Neuronal stem cell (in vitro differentiated cells): ENCODE measurements around the gene UBE4A.

Experiments
- DNase-seq: peaks from one replicate; pipeline ENCODE4 v3.0.0-alpha.2; 2013; ENCODE audit warnings: low spot score
- H2AFZ ChIP-seq: one replicate; pipeline ENCODE4 v1.6.1; 2013; ENCODE audit warnings: mild to moderate bottlenecking, low read length, inconsistent platforms
- H2AK5ac ChIP-seq: 2 replicates; pipeline ENCODE4 v1.6.1; 2013; ENCODE audit warnings: low read depth, mild to moderate bottlenecking, inconsistent platforms, low read length, moderate library complexity, mixed read lengths
- H2BK120ac ChIP-seq: 2 replicates; pipeline ENCODE4 v1.6.1; 2013; ENCODE audit warnings: low read depth, mild to moderate bottlenecking, inconsistent platforms, low read length, moderate library complexity, mixed read lengths
- H2BK12ac ChIP-seq: one replicate; pipeline ENCODE4 v1.6.1; 2013; ENCODE audit warnings: low read length, inconsistent platforms
- H2BK15ac ChIP-seq: 2 replicates; pipeline ENCODE4 v1.6.1; 2013; ENCODE audit warnings: mild to moderate bottlenecking, low read length, inconsistent platforms, mixed read lengths
- H2BK5ac ChIP-seq: one replicate; pipeline ENCODE4 v1.6.1; 2013; ENCODE audit warnings: inconsistent platforms, mild to moderate bottlenecking, low read length, moderate library complexity
- H3K14ac ChIP-seq: one replicate; pipeline ENCODE4 v1.6.1; 2013; ENCODE audit warnings: low read length, inconsistent platforms
- H3K18ac ChIP-seq: 2 replicates; pipeline ENCODE4 v1.6.1; 2013; ENCODE audit warnings: low read length, inconsistent platforms
- H3K23ac ChIP-seq: 2 replicates; pipeline ENCODE4 v1.6.1; 2013; ENCODE audit warnings: low read depth, mild to moderate bottlenecking, mixed read lengths, low read length, inconsistent platforms; ENCODE audit not compliant: poor library complexity
- H3K27ac ChIP-seq: replicated peaks from 3 replicates; pipeline ENCODE4 v1.5.1; 2013; ENCODE audit warnings: low read length, inconsistent platforms
- H3K27me3 ChIP-seq, 3 experiments: 2 replicates each; pipeline ENCODE4 v1.6.1; 2013; ENCODE audit warnings: low read length in 3 of 3, mild to moderate bottlenecking in 2 of 3, inconsistent platforms in 1 of 3, low read depth in 1 of 3, mixed read lengths in 1 of 3, moderate library complexity in 1 of 3; ENCODE audit not compliant: control insufficient read depth in 3 of 3, insufficient read depth in 3 of 3
- H3K36me3 ChIP-seq, 2 donors: replicated peaks in 1 of 2; 2 replicates each; pipeline ENCODE4 v1.6.1; 2013; ENCODE audit warnings: low read length in 2 of 2; ENCODE audit not compliant: control insufficient read depth in 2 of 2, insufficient read depth in 2 of 2
- H3K4ac ChIP-seq: 2 replicates; pipeline ENCODE4 v1.6.1; 2013; ENCODE audit warnings: inconsistent platforms, mild to moderate bottlenecking, low read length, moderate library complexity
- H3K4me1 ChIP-seq, 2 donors: 1 replicate in 1 of 2; 2 replicates in 1 of 2; pipeline ENCODE4 v1.6.1; 2013; ENCODE audit warnings: low read length in 2 of 2, low read depth in 1 of 2; ENCODE audit not compliant: control insufficient read depth in 2 of 2, insufficient read depth in 1 of 2
- H3K4me2 ChIP-seq: one replicate; pipeline ENCODE4 v1.6.1; 2013; ENCODE audit warnings: mild to moderate bottlenecking, low read length, inconsistent platforms; ENCODE audit not compliant: insufficient read depth, poor library complexity, severe bottlenecking
- H3K4me3 ChIP-seq, 2 donors: 2 replicates each; pipeline ENCODE4 v1.5.1; 2013; ENCODE audit warnings: low read length in 2 of 2, mild to moderate bottlenecking in 2 of 2, inconsistent platforms in 1 of 2, moderate library complexity in 1 of 2
- H3K79me1 ChIP-seq: one replicate; pipeline ENCODE4 v1.6.1; 2013; ENCODE audit warnings: low read depth, mild to moderate bottlenecking, inconsistent platforms, low read length, moderate library complexity
- H3K9ac ChIP-seq: one replicate; pipeline ENCODE4 v1.6.1; 2013; ENCODE audit warnings: mild to moderate bottlenecking, low read depth, low read length, inconsistent platforms; ENCODE audit not compliant: poor library complexity
- H3K9me3 ChIP-seq, 2 donors: replicated peaks in 1 of 2; 2 replicates each; pipeline versions ENCODE3 to v1.6.1; 2013; ENCODE audit warnings: low read length in 2 of 2, mild to moderate bottlenecking in 2 of 2, inconsistent platforms in 1 of 2, low read depth in 1 of 2, mixed read lengths in 1 of 2, moderate library complexity in 1 of 2; ENCODE audit not compliant: control insufficient read depth in 2 of 2, insufficient read depth in 1 of 2
- H4K8ac ChIP-seq: one replicate; pipeline ENCODE4 v1.6.1; 2013; ENCODE audit warnings: low read depth, mild to moderate bottlenecking, inconsistent platforms, low read length, moderate library complexity
- H4K91ac ChIP-seq: one replicate; pipeline ENCODE4 v1.6.1; 2013; ENCODE audit warnings: low read length, low read depth, mild to moderate bottlenecking, inconsistent platforms; ENCODE audit not compliant: poor library complexity
- WGBS, 2 donors: extraction: QIAGEN DNeasy Blood & Tissue Kit; methylation state at CpG; one replicate each; pipeline ENCODE4 v1.1.7; 2013; ENCODE audit warnings: missing lambda C conversion rate in 2 of 2, mixed read lengths in 1 of 2; ENCODE audit not compliant: insufficient read length in 2 of 2, insufficient replicate concordance in 1 of 2; ENCODE audit errors: extremely low coverage in 2 of 2; 5-methylcytosine and 5-hydroxymethylcytosine counted together

UBE4A gene

GRCh38 chr11:118438314-118438931 lies 79.0 kb downstream of the UBE4A start:
- Histone ChIP-seq H2BK15ac (no peak overlapping the region), H3K36me3 (peaks cover 0 to 45% of the 10 kb centered on the region in 2 donors), H2BK120ac (no peak overlapping the region), H3K4me3 (peak overlapping the region; percentile 85 to 97), H3K9me3 (no peaks in the 10 kb centered on the region), H3K4ac (no peak overlapping the region), H3K18ac (no peak overlapping the region), H3K23ac (no peak overlapping the region), H3K79me1 (no peaks in the 10 kb centered on the region), H3K4me2 (peak overlapping the region; percentile 78), H2BK5ac (no peak overlapping the region), H3K27me3 (no peaks in the 10 kb centered on the region), H4K91ac (no peak overlapping the region), H4K8ac (no peak overlapping the region), H3K4me1 (peaks cover 10 to 22% of the 10 kb centered on the region in 2 donors), H2BK12ac (no peak overlapping the region), H3K27ac (peak overlapping the region; percentile 64), H3K9ac (peak overlapping the region; percentile 60), H2AK5ac (no peak overlapping the region), H2AFZ (no peak overlapping the region), H3K14ac (peak overlapping the region; percentile 51)
- DNase-seq: no peak
- WGBS, 2 donors: no CpG with 5 or more reads among the region's 14 CpGs

- no peak overlapping the region for H3K27ac ChIP-seq
- no peak overlapping the region for H2AK5ac ChIP-seq
- peaks cover 8 to 17% of the 10 kb centered on the region in 2 donors for H3K4me1 ChIP-seq
Measured at GRCh38 chr11:118439646-118440045, 80.2 kb downstream of the UBE4A start.

GRCh38 chr11:118441770-118442275 lies 82.4 kb downstream of the UBE4A start:
- DNase-seq: no peak
- H3K4ac ChIP-seq: no peak overlapping the region
- WGBS, 2 donors: no CpG with 5 or more reads among the region's 3 CpGs
- H2AFZ ChIP-seq: no peak overlapping the region
- no peak overlapping the region for H3K9ac ChIP-seq
- no peak overlapping the region for H3K27ac ChIP-seq
- H3K18ac ChIP-seq: no peak overlapping the region
- no peak overlapping the region for H2BK12ac ChIP-seq
- H4K8ac ChIP-seq: no peak overlapping the region
- no peaks in the 10 kb centered on the region for H3K27me3 ChIP-seq
- H3K4me1 ChIP-seq: peaks cover 9 to 17% of the 10 kb centered on the region in 2 donors
- no peak overlapping the region for H3K23ac ChIP-seq
- H3K36me3 ChIP-seq: peaks cover 0 to 69% of the 10 kb centered on the region in 2 donors
- H3K4me2 ChIP-seq: no peak overlapping the region
- H2BK5ac ChIP-seq: no peak overlapping the region
- no peaks in the 10 kb centered on the region for H3K9me3 ChIP-seq
- no peak overlapping the region for H4K91ac ChIP-seq
- no peak overlapping the region for H2BK15ac ChIP-seq
- H2BK120ac ChIP-seq: no peak overlapping the region
- no peak overlapping the region for H3K14ac ChIP-seq
- H2AK5ac ChIP-seq: no peak overlapping the region
- H3K4me3 ChIP-seq: no peak overlapping the region
- H3K79me1 ChIP-seq: peaks cover 2% of the 10 kb centered on the region

More at GRCh38 chr11:118439646-118440045, 80.2 kb downstream of the UBE4A start:
- Histone ChIP-seq H3K23ac (no peak overlapping the region), H3K4me3 (no peak overlapping the region), H2BK12ac (no peak overlapping the region), H3K27me3 (no peaks in the 10 kb centered on the region), H3K9ac (no peak overlapping the region), H3K9me3 (no peaks in the 10 kb centered on the region), H3K36me3 (peaks cover 0 to 54% of the 10 kb centered on the region in 2 donors), H3K4ac (no peak overlapping the region), H3K18ac (no peak overlapping the region), H4K8ac (no peak overlapping the region), H2BK15ac (no peak overlapping the region), H2AFZ (no peak overlapping the region), H2BK120ac (no peak overlapping the region), H3K79me1 (peaks cover 2% of the 10 kb centered on the region), H2BK5ac (no peak overlapping the region), H3K14ac (no peak overlapping the region), H4K91ac (no peak overlapping the region), H3K4me2 (no peak overlapping the region)
- no peak for DNase-seq

GRCh38 chr11:118442301-118442700 lies 82.9 kb downstream of the UBE4A start:
- Histone ChIP-seq H3K27me3 (no peaks in the 10 kb centered on the region), H2BK120ac (no peak overlapping the region), H3K27ac (no peak overlapping the region), H3K14ac (no peak overlapping the region), H2AK5ac (no peak overlapping the region), H3K4ac (no peak overlapping the region), H3K18ac (no peak overlapping the region), H3K79me1 (peaks cover 2% of the 10 kb centered on the region), H2BK12ac (no peak overlapping the region), H3K36me3 (peaks cover 0 to 74% of the 10 kb centered on the region in 2 donors), H3K4me3 (no peak overlapping the region), H3K4me2 (no peak overlapping the region), H4K8ac (no peak overlapping the region), H4K91ac (no peak overlapping the region), H2BK15ac (no peak overlapping the region), H2AFZ (no peak overlapping the region), H3K4me1 (peaks cover 10 to 17% of the 10 kb centered on the region in 2 donors), H3K9ac (no peak overlapping the region), H3K23ac (no peak overlapping the region), H3K9me3 (peaks cover 0 to 2% of the 10 kb centered on the region in 2 donors), H2BK5ac (no peak overlapping the region)
- DNase-seq: no peak
- no CpG with 5 or more reads among the region's 3 CpGs for WGBS, 2 donors
